Measurements from ENCODE around the gene SFRP5. TPM values are rescaled to one million over a fixed set of nuclear protein-coding genes. Genes with fewer than 3 reads are reported as not detected.

The SFRP5 gene
- total RNA-seq, 1 donor from 2014 or later, result not detected

GRCh38 chr10:97726636-97727178 is 45.1 kb downstream of the SFRP5 start:
- no peak for TF ChIP-seq EZH2 (IDR thresholded peaks at IDR 0.05)
- TF ChIP-seq EZH2phosphoT487 (IDR thresholded peaks at IDR 0.05), result no peak
- TF ChIP-seq CTCF (IDR thresholded peaks at IDR 0.05), result no peak
- peak; percentile 66 for DNase-seq (ENCODE audit: low spot score)
- H3K9me3 ChIP-seq (ENCODE audit: low read depth), result no peaks in the 10 kb centered on the region
- no peaks in the 10 kb centered on the region for H3F3A ChIP-seq (ENCODE audit: low read depth)
- Mint-ChIP-seq H3K27me3 (ENCODE audit: insufficient read depth, low read depth) (peaks cover 5% of the 10 kb centered on the region), H3K36me3 (no peaks in the 10 kb centered on the region), H3K4me1 (no peaks in the 10 kb centered on the region), H3K4me3 (no peak overlapping the region), H3K9me3 (peaks cover 3% of the 10 kb centered on the region), H3K27ac (no peak overlapping the region)
- no peaks in the 10 kb centered on the region for H3K4me1 ChIP-seq
- no peaks in the 10 kb centered on the region for H3K27me3 ChIP-seq
- H3K36me3 ChIP-seq, result no peaks in the 10 kb centered on the region
- H3K4me2 ChIP-seq, result peak overlapping the region; percentile 58
- no peaks in the 10 kb centered on the region for H3K79me2 ChIP-seq (ENCODE audit: low read depth)
- no peaks in the 10 kb centered on the region for H4K20me1 ChIP-seq (ENCODE audit: low read depth)
- H2AFZ ChIP-seq (replicated peaks), result peak overlapping the region; percentile 83
- no peak overlapping the region for H3K27ac ChIP-seq
- no peak overlapping the region for H3K9ac ChIP-seq
- H3K4me3 ChIP-seq, result peak overlapping the region; percentile 18

GRCh38 chr10:97724341-97724941 is 47.4 kb downstream of the SFRP5 start:
- Histone ChIP-seq H3K36me3 (no peaks in the 10 kb centered on the region), H2AFZ (replicated peaks) (no peak overlapping the region), H4K20me1 (ENCODE audit: low read depth) (no peaks in the 10 kb centered on the region), H3K27ac (no peak overlapping the region), H3K27me3 (no peaks in the 10 kb centered on the region), H3K4me1 (peaks cover 6% of the 10 kb centered on the region), H3F3A (ENCODE audit: low read depth) (peaks cover 4% of the 10 kb centered on the region), H3K9me3 (ENCODE audit: low read depth) (no peaks in the 10 kb centered on the region), H3K79me2 (ENCODE audit: low read depth) (no peaks in the 10 kb centered on the region), H3K4me3 (no peak overlapping the region), H3K9ac (no peak overlapping the region), H3K4me2 (no peak overlapping the region)
- no peaks in the 10 kb centered on the region for H3K36me3 Mint-ChIP-seq
- peaks cover 3% of the 10 kb centered on the region for H3K9me3 Mint-ChIP-seq
- DNase-seq (ENCODE audit: low spot score), result no peak
- no peak for TF ChIP-seq EZH2 (IDR thresholded peaks at IDR 0.05)
- no peak for TF ChIP-seq CTCF (IDR thresholded peaks at IDR 0.05)
- no peak for TF ChIP-seq EZH2phosphoT487 (IDR thresholded peaks at IDR 0.05)
- no peak overlapping the region for H3K27ac Mint-ChIP-seq
- H3K4me1 Mint-ChIP-seq, result peaks cover 4% of the 10 kb centered on the region
- H3K27me3 Mint-ChIP-seq (ENCODE audit: insufficient read depth, low read depth), result peaks cover 6% of the 10 kb centered on the region
- no peak overlapping the region for H3K4me3 Mint-ChIP-seq

GRCh38 chr10:97723001-97723400 is 48.8 kb downstream of the SFRP5 start:
- Mint-ChIP-seq H3K27me3 (ENCODE audit: insufficient read depth, low read depth) (peaks cover 6% of the 10 kb centered on the region), H3K27ac (no peak overlapping the region), H3K9me3 (no peaks in the 10 kb centered on the region), H3K4me1 (peaks cover 16% of the 10 kb centered on the region), H3K4me3 (no peak overlapping the region), H3K36me3 (peaks cover under 1% of the 10 kb centered on the region)
- no peaks in the 10 kb centered on the region for H3K36me3 ChIP-seq
- peaks cover 19% of the 10 kb centered on the region for H3F3A ChIP-seq (ENCODE audit: low read depth)
- H3K27ac ChIP-seq, result no peak overlapping the region
- H3K4me3 ChIP-seq, result no peak overlapping the region
- H3K9ac ChIP-seq, result no peak overlapping the region
- H3K4me1 ChIP-seq, result peaks cover 21% of the 10 kb centered on the region
- no peaks in the 10 kb centered on the region for H3K9me3 ChIP-seq (ENCODE audit: low read depth)
- DNase-seq (ENCODE audit: low spot score), result no peak
- H2AFZ ChIP-seq (replicated peaks), result no peak overlapping the region
- H4K20me1 ChIP-seq (ENCODE audit: low read depth), result no peaks in the 10 kb centered on the region
- H3K4me2 ChIP-seq, result no peak overlapping the region
- H3K27me3 ChIP-seq, result no peaks in the 10 kb centered on the region
- TF ChIP-seq EZH2 (IDR thresholded peaks at IDR 0.05), result no peak
- H3K79me2 ChIP-seq (ENCODE audit: low read depth), result no peaks in the 10 kb centered on the region
